DND-41 (cell line): ENCODE measurements around the gene LDHAL6B.

Experiments used
- EZH2 ChIP-seq: IDR thresholded peaks from 3 replicates; pipeline ENCODE4 v1.6.1; 2012; ENCODE audit warnings: borderline replicate concordance, low read depth, mild to moderate bottlenecking, moderate library complexity, low read length, inconsistent platforms; ENCODE audit not compliant: severe bottlenecking
- TF ChIP-seq, protein P1 (sequence below): IDR thresholded peaks from 2 replicates; pipeline ENCODE4 v1.5.1; 2012; ENCODE audit warnings: borderline replicate concordance, low read length, moderate library complexity, mild to moderate bottlenecking; ENCODE audit not compliant: poor library complexity, severe bottlenecking; ENCODE audit errors: extremely low read depth

DNA sequence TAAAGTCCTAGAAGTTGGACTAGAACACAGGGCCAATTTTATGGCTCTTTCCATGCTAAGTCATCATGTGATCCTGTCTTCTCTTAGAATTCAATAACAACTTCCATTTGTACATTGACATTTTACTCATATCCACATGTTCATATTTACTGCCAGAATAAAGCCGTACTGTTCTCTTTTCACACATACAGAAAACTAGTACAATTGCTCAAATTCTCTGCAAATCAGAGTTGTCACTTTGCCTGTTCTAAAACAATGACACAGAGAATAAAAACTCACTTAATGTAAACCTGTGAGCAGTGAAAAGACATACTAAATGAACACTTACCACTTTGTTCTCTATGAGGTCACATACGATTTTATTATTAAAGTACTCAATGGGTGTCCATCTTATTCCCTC lies 3.5 kb downstream of the LDHAL6B start:
- TF ChIP-seq, protein P1, sequence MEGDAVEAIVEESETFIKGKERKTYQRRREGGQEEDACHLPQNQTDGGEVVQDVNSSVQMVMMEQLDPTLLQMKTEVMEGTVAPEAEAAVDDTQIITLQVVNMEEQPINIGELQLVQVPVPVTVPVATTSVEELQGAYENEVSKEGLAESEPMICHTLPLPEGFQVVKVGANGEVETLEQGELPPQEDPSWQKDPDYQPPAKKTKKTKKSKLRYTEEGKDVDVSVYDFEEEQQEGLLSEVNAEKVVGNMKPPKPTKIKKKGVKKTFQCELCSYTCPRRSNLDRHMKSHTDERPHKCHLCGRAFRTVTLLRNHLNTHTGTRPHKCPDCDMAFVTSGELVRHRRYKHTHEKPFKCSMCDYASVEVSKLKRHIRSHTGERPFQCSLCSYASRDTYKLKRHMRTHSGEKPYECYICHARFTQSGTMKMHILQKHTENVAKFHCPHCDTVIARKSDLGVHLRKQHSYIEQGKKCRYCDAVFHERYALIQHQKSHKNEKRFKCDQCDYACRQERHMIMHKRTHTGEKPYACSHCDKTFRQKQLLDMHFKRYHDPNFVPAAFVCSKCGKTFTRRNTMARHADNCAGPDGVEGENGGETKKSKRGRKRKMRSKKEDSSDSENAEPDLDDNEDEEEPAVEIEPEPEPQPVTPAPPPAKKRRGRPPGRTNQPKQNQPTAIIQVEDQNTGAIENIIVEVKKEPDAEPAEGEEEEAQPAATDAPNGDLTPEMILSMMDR, result no peak
- TF ChIP-seq EZH2, result no peak
